ENCODE measurements around the gene MAMLD1.

MAMLD1 gene

DNA sequence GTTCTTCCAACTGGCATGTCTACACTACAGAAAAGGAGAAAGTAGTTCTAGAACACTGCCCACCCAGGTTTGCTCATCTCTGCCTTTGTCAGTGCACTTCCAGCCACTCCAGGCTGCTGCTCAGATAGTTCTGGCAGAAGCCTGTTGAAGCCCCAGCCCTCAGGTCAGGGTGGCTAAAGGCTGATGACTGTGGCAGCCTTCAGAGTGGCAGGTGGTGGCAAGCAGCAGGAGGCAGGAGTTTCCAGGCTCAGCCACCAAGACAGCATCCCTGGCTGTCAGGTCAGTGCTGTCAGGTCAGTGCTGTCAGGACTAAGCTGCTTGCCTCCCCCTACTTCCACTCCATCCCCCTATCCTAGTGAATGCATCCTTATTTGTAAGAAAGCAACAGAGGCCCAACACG lies 100.4 kb downstream of the MAMLD1 start:
- DNase-seq (no peak), ATAC-seq (replicated peaks) (no peak)
- H3K9me3 Mint-ChIP-seq, result no peaks in the 10 kb centered on the region
- H3K27me3 Mint-ChIP-seq, result no peaks in the 10 kb centered on the region
- H3K4me1 Mint-ChIP-seq (ENCODE audit: low read depth in 2 of 2), result peaks cover 4 to 5% of the 10 kb centered on the region in 2 donors
- H3K27ac Mint-ChIP-seq, result no peak overlapping the region
- H3K36me3 Mint-ChIP-seq (ENCODE audit: insufficient read depth), result no peaks in the 10 kb centered on the region
- H3K4me3 Mint-ChIP-seq, result no peak overlapping the region

DNA sequence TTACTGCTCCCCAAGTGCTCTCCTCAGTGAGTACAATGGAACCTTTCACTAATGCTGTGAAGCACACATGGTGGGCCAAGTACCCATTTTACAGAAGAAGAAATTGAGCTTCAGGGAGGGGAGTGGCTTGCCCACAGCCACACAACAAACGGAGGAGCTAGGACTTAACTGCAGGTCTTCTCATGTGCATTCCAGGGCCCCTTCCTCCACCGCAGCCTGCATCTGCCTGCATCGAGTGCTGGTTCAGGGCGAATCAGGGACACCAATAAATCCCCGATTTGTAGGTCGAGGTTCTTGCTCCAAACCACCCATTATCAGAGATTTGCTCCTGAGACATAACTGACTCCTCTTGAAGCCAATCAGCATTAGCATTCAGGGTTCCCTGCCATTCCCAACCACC lies 100.9 kb downstream of the MAMLD1 start:
- no peak overlapping the region for H3K27ac Mint-ChIP-seq
- no peaks in the 10 kb centered on the region for H3K36me3 Mint-ChIP-seq (ENCODE audit: insufficient read depth)
- no peaks in the 10 kb centered on the region for H3K27me3 Mint-ChIP-seq
- DNase-seq (no peak), ATAC-seq (replicated peaks) (no peak)
- H3K4me1 Mint-ChIP-seq (ENCODE audit: low read depth in 2 of 2), result peaks cover 4 to 5% of the 10 kb centered on the region in 2 donors
- no peak overlapping the region for H3K4me3 Mint-ChIP-seq
- no peaks in the 10 kb centered on the region for H3K9me3 Mint-ChIP-seq

DNA sequence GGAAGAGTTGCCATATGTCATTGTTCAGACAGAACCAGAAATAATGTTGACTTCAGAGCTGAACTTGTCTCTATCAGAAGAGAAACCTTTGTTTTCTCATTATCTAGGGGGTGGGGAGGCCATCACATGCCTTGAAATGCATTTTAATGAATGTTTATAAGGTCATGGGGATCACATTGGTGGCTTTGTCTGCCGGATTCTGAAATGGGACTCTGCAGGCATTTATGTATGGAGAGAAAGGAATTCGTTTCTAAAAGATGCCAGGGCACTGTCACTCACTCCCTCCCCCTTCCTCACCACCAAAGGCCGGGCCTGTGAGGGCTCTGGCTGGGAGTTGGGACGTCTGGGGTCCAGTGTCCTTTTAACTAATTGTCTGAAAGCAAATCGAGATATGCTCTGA lies 102.2 kb downstream of the MAMLD1 start:
- ATAC-seq (replicated peaks), result no peak
- H3K27me3 Mint-ChIP-seq, result no peaks in the 10 kb centered on the region
- no peak overlapping the region for H3K4me3 Mint-ChIP-seq
- H3K9me3 Mint-ChIP-seq, result no peaks in the 10 kb centered on the region
- no peaks in the 10 kb centered on the region for H3K36me3 Mint-ChIP-seq (ENCODE audit: insufficient read depth)
- H3K4me1 Mint-ChIP-seq (ENCODE audit: low read depth in 2 of 2), result peaks cover 0 to 1% of the 10 kb centered on the region in 2 donors
- peak overlapping the region in 1 of 2 donors; percentile 58 for H3K27ac Mint-ChIP-seq
- DNase-seq, result no peak

DNA sequence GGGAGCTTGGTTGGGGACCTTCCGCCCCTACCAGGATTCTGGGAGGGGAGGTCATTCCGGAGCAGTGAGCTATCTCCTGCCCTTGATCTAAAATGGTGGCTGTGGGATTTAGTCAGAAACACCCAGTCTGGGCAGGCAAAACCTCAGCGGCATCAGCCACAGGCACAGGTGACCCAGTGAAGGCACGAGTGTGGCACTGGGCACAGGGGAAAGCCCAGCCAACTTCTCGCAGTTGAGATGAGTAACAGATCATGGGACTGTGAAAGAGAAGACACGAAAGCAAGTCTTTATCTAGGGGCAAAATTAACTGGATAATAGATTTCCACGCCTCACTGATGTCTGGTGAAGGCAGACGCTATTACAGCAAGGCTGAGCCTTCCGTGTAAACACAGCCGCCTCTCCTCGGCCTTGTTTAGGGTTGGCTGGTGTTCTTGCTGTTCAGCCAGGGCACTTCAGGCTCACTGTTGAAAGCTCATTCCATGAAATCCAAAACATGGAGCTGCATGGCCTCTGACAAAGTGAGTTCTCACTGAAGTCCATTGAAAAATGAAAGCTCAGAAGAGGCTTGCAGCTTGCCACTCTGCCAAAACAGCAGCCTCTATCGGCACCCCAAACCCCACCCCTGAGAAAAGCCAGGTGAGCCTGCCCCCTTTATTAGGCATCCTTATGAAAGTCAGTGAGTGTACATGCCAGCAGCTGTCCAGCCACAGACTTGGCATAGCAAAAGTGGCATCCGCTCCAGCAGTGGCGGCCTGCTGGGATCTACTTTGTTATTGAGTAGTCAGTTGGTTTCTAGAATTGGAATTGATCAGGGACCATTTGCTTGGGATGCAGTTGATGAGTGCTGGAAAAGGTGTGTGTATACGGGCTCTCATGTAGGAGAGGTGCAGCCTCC lies 103.0 kb downstream of the MAMLD1 start:
- Mint-ChIP-seq H3K36me3 (ENCODE audit: insufficient read depth) (no peaks in the 10 kb centered on the region), H3K9me3 (no peaks in the 10 kb centered on the region), H3K27me3 (no peaks in the 10 kb centered on the region), H3K27ac (peak overlapping the region in 1 of 2 donors; percentile 58), H3K4me1 (ENCODE audit: low read depth in 2 of 2) (peaks cover 0 to 1% of the 10 kb centered on the region in 2 donors), H3K4me3 (no peak overlapping the region)
- ATAC-seq (replicated peaks) (no peak), DNase-seq (no peak)

DNA sequence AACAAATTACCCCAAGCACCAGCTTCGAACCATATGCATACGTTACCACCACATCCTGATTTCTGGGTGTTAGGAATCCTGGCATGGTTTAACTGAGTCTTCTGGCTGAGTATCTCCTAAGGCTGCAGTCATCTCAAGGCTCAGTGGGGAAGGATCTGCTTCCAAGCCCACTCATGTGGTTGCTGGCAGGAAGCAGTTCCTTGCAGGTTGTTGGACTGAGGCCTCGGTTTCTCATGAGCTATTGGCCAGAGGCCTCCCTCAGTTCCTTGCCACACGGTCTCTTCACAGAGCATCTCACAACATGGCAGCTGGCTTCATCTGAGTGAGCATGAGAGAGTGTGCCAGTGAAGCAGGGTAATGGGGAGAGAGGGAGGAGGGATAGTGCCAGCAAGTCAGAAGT lies 109.2 kb downstream of the MAMLD1 start:
- Mint-ChIP-seq H3K36me3 (ENCODE audit: insufficient read depth) (peaks cover 3% of the 10 kb centered on the region), H3K4me1 (ENCODE audit: low read depth in 2 of 2) (no peaks in the 10 kb centered on the region), H3K9me3 (no peaks in the 10 kb centered on the region), H3K27ac (no peak overlapping the region), H3K4me3 (no peak overlapping the region), H3K27me3 (no peaks in the 10 kb centered on the region)
- DNase-seq (no peak), ATAC-seq (replicated peaks) (no peak)

DNA sequence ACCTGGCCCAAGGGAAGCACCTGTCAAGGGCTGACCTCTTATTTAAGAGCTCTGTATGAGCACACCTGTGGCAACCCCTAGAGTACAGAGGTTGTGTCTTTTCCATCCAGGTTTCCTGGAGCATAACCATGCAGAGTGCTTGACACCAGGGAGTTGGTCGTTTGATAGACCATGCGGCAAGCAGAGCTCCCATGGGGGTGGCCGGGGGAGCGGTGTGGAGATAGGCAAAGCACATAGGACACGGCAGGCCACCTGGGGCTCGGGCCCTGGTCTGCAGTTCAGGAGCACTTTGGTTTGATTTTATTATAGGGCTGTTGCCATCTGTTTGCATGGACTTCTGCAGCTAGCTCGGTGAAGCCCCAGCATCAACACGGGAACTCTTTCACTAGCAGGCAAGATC lies 110.3 kb downstream of the MAMLD1 start:
- ATAC-seq (replicated peaks) (no peak), DNase-seq (no peak)
- Mint-ChIP-seq H3K9me3 (no peaks in the 10 kb centered on the region), H3K36me3 (ENCODE audit: insufficient read depth) (peaks cover 3% of the 10 kb centered on the region), H3K4me1 (ENCODE audit: low read depth in 2 of 2) (peaks cover 0 to 4% of the 10 kb centered on the region in 2 donors), H3K27me3 (no peaks in the 10 kb centered on the region), H3K4me3 (no peak overlapping the region), H3K27ac (no peak overlapping the region)

DNA sequence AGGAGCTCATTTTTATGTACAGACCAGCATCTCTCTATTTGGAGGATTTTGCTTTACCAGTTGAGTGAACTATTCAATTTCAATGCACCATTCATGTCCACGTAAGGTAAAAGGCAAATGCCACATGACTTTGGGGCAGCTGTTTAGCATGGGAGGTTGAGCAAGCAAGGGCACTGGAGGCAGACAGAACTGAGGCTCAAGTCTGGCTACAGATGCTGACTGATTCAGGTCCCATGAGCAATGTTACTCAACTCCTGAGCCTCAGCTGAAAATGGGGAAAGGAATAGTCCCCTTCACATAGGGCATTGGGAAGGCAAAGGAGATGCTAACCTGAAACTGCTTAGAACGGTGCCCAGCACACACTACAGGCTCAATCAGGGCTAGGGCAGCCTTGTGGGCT lies 112.3 kb downstream of the MAMLD1 start:
- ATAC-seq (replicated peaks), result no peak
- no peak overlapping the region for H3K27ac Mint-ChIP-seq
- no peak for DNase-seq
- peaks cover 0 to 6% of the 10 kb centered on the region in 2 donors for H3K4me1 Mint-ChIP-seq (ENCODE audit: low read depth in 2 of 2)
- H3K9me3 Mint-ChIP-seq, result no peaks in the 10 kb centered on the region
- H3K36me3 Mint-ChIP-seq (ENCODE audit: insufficient read depth), result peaks cover 3% of the 10 kb centered on the region
- no peaks in the 10 kb centered on the region for H3K27me3 Mint-ChIP-seq
- no peak overlapping the region for H3K4me3 Mint-ChIP-seq

DNA sequence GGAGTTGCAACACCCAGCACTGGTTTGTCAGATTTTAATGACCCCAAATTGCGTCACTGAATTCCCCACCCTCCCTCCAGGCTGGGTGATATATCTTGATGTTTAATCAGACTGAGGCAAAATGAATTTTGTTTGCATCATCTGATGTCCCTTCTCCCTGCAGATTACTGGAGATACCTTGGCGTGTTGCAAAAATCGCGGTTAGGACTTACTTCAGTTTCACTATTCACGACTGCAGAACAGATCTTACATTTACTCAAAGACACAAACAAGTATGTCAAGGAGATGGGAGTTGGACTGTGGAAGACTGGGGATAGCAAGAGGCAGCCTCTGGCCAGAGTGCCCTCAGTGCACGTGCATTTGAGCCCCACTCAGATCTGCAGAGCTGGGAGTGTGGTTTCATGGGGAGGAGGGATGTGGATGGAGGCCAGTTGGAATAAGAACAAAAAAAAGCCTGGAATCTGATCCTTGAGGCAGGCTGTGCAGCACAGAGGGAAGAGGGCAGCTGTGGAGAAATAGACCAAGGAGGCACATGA lies 113.1 kb downstream of the MAMLD1 start:
- H3K36me3 Mint-ChIP-seq (ENCODE audit: insufficient read depth), result peaks cover 3% of the 10 kb centered on the region
- no peak overlapping the region for H3K4me3 Mint-ChIP-seq
- ATAC-seq (replicated peaks) (no peak), DNase-seq (no peak)
- H3K27ac Mint-ChIP-seq, result no peak overlapping the region
- H3K4me1 Mint-ChIP-seq (ENCODE audit: low read depth in 2 of 2), result peaks cover 0 to 6% of the 10 kb centered on the region in 2 donors
- no peaks in the 10 kb centered on the region for H3K27me3 Mint-ChIP-seq
- no peaks in the 10 kb centered on the region for H3K9me3 Mint-ChIP-seq

DNA sequence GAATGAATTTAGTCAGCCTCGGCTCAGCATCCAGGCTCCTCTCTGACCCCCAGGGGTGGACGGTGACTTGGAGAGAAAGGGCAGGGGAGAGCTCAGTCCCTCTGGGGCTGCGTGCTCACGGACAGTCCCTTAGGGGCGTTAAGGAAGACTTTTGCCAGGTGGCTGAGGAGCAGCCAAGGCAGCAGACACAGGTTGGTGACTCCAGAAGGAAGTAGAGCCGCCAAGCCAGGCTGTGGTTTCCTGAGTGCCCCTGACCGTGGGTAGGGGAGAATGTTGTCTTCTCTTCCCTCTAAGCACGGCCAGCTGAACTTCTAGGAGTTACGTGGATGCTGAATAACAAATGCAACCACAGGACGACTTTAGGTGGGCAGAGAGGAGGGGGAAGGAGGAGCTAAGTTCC lies 114.3 kb downstream of the MAMLD1 start:
- DNase-seq, result no peak
- H3K27ac Mint-ChIP-seq, result peak overlapping the region in 1 of 2 donors; percentile 52
- H3K9me3 Mint-ChIP-seq, result no peaks in the 10 kb centered on the region
- peaks cover 3% of the 10 kb centered on the region for H3K36me3 Mint-ChIP-seq (ENCODE audit: insufficient read depth)
- H3K4me1 Mint-ChIP-seq (ENCODE audit: low read depth in 2 of 2), result peaks cover 0 to 6% of the 10 kb centered on the region in 2 donors
- no peaks in the 10 kb centered on the region for H3K27me3 Mint-ChIP-seq
- H3K4me3 Mint-ChIP-seq, result no peak overlapping the region
- ATAC-seq (replicated peaks), result no peak

DNA sequence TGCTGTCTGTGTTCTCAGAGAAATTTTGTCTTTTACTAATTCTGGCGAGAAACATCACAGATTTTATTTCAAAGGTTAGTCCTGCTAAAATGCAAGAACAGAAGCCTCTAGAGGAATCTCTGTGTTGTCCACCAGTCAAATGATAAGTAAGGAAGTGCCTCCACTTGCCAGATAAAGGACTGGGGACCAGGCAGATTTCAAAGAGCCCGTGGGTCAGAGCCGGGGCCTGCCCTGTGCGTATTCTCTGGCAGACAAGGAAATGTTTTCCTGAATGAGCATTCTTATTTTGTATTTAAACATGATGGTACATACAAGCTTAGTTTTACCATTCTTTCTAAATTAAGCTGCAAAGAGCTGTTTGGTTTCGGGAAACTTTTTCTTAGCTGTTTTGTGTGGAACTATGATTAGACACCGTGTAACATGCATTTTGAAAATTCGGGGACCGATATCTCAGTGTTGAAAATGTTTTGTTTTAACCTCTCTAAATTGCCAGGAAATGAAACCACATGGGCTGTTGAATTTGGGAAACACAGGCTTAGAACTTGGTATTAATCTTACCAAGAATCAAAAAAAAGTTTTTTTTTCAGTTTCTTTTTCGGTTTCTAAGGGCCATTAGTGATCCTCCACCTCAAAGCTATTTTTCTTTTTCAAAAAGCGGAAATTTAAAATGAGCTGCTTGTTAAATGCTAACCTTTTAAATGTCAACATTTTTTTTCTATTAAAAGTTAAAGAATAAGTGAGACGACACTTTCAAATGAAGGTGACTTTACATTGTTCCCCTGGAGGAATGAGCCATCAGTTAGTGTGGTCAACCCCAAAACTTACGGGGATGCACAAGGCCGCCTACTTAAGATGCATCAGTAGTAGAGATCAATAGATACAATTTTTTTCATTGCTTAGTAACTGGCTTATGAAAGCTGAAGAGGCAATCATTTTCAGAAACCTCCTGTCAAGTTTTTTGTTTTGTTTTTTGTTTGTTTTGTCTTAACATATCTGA lies 115.7 kb downstream of the MAMLD1 start:
- Mint-ChIP-seq H3K27me3 (no peaks in the 10 kb centered on the region), H3K9me3 (no peaks in the 10 kb centered on the region), H3K27ac (peak overlapping the region; percentile 71 to 75), H3K4me1 (ENCODE audit: low read depth in 2 of 2) (peaks cover 0 to 6% of the 10 kb centered on the region in 2 donors), H3K36me3 (ENCODE audit: insufficient read depth) (peaks cover 3% of the 10 kb centered on the region), H3K4me3 (peak overlapping the region; percentile 61 to 64)
- DNase-seq (no peak), ATAC-seq (replicated peaks) (peak; percentile 62)

DNA sequence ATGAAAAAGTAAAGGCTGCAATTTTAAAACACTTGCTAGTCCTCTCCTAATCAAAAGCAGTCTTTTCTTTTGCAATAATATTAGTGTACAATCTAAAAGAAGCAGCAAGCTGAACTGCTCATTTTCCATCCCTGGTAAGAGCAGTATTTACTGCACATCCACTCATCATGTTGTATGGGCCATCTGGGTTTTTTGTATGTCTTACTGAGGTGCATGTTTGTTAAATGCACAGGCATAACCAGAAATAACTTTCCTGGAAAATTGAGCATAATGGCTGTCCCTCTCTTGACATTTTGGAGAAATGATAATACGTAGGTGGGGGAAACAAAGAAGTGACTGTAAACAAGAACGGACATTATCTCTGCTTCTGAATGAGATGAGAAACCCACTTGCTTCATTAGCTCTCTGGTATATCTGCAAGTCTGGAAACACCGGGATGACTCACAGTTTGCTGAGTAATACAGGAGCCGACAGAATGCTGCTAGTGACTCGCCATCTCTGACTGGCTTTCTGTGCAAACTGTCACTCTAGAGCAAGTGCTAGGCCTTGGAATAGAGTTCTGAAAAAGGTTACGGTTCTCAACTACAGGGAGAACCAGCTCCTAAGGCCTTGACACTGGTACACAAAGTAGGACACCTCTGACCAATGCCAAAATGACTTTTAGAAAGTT lies 119.6 kb downstream of the MAMLD1 start:
- Mint-ChIP-seq H3K4me1 (ENCODE audit: low read depth in 2 of 2) (peaks cover 0 to 3% of the 10 kb centered on the region in 2 donors), H3K27ac (no peak overlapping the region), H3K36me3 (ENCODE audit: insufficient read depth) (no peaks in the 10 kb centered on the region), H3K27me3 (no peaks in the 10 kb centered on the region), H3K4me3 (no peak overlapping the region), H3K9me3 (no peaks in the 10 kb centered on the region)
- ATAC-seq (replicated peaks), result no peak
- DNase-seq, result no peak

DNA sequence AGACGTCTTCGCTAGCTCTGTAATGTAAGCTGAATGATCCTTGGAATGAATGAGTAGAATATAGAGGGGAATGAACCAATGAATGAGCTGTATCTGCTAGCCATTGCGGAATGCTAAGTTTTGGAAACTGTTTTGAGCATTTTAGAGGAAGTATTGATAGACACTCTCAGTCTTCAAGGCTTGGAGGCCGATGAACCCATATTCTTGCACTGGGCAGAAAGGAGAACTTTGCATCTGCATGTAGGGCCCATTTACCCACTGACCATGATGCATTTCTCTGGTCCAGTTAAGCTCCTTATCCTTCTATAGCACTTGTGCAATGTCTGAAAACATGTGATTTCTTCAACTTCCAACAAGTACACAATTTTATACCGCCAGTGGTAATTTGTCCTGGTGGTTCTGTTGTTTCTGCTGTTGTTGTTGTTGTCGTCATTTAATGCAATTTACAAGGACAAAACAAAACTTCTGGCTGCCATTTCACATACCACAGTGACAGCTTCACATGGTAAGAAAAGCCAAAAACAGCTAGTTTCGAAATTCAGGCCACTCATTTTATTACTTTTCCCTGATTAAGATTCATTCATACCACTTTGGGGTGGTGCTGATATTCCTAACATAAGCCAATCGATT lies 120.4 kb downstream of the MAMLD1 start:
- no peak for DNase-seq

More for the DNA sequence above, 120.4 kb downstream of the MAMLD1 start:
- Mint-ChIP-seq H3K36me3 (ENCODE audit: insufficient read depth) (no peaks in the 10 kb centered on the region), H3K4me3 (no peak overlapping the region), H3K27ac (no peak overlapping the region), H3K4me1 (ENCODE audit: low read depth in 2 of 2) (peaks cover 0 to 3% of the 10 kb centered on the region in 2 donors), H3K9me3 (no peaks in the 10 kb centered on the region), H3K27me3 (no peaks in the 10 kb centered on the region)
- ATAC-seq (replicated peaks), result no peak
